Measurements from ENCODE around the gene CASP8AP2.
"Not testable (repeated sequence)": the region's sequence is repeated elsewhere in the genome, so short reads cannot be mapped to it uniquely, and the experiment has no call there.

CASP8AP2 gene

DNA sequence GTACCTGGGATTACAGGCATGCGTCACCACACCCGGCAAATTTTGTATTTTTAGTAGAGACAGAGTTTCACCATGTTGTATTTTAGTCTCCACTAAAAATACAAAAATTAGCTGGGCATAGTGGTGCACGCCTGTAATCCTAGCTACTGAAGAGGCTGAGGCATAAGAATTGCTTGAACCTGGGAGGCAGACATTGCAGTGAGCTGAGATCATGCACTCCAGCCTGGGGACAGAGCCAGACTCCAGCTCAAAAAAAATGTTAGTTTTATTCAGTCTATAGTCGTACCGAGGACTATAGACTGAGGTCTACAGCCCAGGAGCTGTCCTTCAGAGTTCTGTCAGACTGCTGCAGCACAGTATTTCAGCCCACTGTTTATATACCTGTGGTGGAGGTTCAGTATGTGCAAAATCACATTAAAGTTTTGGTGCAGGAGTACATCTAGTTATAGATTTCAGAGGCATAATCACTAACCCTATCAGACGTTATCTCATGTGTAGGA, 3.6 kb upstream of the CASP8AP2 start:
- DNase-seq = no peak

- not testable (repeated sequence) for DNase-seq
Observed at GRCh38 chr6:89828475-89828987, 1.1 kb upstream of the CASP8AP2 start.

DNA sequence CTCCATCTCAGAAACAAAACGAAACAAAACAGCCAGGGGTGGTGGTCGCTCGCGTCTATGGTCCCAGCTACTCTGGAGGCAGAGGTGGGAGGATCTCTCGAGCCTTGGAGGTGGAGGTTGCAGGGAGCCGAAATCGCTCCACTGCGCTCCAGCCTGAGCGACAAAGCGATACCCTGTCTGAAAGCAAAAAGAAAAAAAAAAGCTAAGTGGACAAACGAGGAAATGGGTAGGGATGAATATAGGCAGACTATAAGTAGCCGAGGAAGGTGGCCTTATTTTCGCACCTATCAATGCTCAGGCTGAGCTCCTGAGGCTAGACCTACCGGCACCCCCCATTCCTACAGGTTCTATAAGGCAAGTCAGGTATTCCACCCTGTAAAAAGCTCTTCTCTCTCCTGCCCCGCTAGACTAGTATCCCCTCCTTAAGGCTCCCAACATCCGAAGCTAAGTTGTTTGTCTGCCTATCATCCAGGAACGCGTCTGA, 650 bp upstream of the CASP8AP2 start:
- no peak for DNase-seq

DNA sequence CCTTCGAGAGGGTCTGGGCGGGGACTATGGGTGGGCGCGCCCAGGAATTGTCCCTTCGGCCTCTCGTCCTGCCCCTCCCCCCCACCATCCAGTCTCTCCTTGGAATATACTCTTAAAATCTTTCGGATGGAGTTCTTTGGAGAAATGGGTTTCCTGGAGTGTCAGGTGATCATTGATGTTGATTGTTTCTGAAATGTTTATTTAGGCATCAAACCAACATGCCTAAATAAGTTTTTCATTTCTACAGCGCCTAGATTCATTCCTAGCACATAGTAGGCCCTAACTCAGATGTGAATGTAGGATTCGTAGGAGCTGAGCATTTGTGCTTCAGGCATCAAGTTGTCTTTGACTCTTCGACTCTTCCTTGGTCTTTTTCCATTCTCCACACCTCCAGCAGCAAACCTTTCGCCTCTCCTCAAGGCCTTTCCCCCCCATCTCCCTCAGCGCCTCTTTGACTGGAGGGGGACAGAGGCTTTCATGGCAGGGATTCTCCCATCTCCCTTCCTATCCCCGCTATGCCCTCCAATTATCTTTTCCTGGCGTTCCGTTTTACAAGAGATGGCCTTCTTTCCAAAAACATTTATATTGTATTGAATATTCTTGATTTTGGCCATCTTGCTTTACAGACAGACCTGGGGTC, 610 bp downstream of the CASP8AP2 start:
- DNase-seq = no peak

GRCh38 chr6:89834884-89835792, 5.5 kb downstream of the CASP8AP2 start:
- DNase-seq = no peak

- no peak for DNase-seq
Observed at GRCh38 chr6:89836639-89837222, 7.1 kb downstream of the CASP8AP2 start.

DNA sequence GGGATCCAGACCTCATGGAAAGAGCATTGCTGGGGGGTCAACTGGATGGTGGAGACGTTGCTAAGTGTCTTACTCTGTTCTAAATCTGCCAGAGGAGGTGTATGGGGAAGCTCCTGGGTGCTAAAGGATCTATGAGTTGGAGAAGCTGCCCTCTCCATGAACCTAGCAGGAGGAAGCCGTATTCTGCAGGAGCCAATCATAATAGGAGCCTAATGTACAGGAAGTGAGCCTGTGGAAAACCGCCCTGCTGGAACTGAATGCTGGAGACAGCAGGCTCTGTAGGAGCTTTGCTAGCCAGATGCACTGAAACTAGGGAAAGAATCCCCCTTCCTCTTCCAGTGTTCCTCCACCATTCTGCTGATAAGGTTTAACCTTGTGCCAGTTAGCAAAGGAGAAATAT, 10.9 kb downstream of the CASP8AP2 start:
- no peak for DNase-seq

- no peak for DNase-seq
Observed at GRCh38 chr6:89842228-89842627, 12.5 kb downstream of the CASP8AP2 start.

- no peak for DNase-seq
Observed at GRCh38 chr6:89843070-89843469, 13.4 kb downstream of the CASP8AP2 start.

GRCh38 chr6:89847513-89847912, 17.8 kb downstream of the CASP8AP2 start:
- DNase-seq = not testable (repeated sequence)

DNA sequence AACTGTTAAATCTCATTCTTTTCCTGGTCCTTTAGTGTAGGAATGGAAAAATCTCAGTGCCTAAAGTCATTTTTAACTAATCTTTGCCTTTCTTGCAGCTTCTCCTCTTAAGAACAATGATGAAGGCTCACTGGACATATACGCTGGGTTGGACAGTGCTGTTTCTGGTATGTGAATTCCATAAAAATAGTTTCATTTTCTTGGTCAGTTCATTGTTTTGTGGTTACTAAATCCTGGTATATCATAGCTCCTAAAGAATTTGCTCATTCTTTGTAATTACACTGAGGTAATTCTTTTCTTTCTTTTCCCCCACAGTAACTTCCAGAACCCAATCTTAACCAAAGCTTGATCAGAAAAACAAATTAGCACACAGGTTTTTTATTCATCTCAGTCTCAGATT, 23.4 kb downstream of the CASP8AP2 start:
- DNase-seq = no peak

GRCh38 chr6:89858041-89858440, 28.4 kb downstream of the CASP8AP2 start:
- DNase-seq = no peak

- DNase-seq = no peak
Observed at GRCh38 chr6:89859744-89860143, 30.1 kb downstream of the CASP8AP2 start.

- DNase-seq = no peak
Observed at GRCh38 chr6:89862273-89862672, 32.6 kb downstream of the CASP8AP2 start.

DNA sequence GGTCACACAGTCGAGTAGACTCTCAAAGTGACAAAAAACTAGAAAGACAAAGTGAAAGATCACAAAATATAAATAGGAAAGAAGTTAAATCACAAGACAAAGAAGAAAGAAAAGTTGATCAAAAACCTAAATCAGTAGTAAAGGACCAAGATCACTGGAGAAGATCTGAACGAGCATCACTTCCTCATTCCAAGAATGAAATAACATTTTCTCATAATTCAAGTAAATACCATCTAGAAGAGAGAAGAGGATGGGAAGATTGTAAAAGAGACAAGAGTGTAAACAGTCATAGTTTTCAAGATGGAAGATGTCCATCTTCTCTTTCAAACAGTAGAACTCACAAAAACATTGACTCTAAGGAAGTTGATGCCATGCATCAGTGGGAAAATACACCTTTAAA, 33.0 kb downstream of the CASP8AP2 start:
- DNase-seq = no peak

DNA sequence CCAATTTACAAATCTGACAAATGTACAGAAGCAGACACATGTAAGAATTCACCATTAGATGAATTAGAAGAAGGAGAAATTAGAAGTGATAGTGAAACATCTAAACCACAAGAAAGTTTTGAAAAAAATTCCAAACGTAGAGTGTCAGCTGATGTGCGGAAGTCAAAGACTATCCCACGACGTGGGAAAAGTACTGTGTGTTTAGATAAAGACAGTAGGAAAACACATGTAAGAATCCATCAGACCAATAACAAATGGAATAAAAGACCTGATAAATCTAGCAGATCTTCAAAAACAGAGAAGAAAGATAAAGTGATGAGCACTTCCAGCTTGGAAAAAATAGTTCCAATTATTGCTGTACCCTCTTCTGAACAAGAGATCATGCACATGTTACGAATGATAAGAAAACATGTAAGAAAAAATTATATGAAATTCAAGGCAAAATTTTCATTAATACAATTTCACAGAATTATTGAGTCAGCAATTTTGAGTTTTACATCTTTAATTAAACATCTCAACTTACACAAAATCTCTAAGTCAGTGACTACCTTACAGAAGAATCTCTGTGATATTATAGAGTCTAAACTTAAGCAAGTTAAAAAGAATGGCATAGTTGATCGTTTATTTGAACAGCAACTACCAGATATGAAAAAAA, 36.5 kb downstream of the CASP8AP2 start:
- DNase-seq = no peak

DNA sequence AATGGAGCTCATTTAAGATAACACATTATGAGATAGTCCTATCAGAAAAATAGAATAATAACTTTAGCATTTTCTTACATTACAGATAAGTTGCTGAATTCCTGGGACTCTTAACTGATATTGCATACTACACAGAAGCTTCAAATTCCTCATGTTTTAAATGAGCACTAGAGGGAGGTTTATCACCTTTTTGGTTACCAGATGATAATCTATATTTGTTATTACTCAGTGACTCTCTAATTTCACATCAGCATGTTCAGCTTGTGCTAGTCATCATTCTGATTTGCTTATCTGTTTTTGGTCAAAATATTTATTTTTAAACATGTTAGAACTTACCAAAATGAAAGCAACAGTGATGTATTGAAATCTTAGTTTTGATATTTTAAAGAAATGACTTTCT, 44.0 kb downstream of the CASP8AP2 start:
- DNase-seq = no peak

DNA sequence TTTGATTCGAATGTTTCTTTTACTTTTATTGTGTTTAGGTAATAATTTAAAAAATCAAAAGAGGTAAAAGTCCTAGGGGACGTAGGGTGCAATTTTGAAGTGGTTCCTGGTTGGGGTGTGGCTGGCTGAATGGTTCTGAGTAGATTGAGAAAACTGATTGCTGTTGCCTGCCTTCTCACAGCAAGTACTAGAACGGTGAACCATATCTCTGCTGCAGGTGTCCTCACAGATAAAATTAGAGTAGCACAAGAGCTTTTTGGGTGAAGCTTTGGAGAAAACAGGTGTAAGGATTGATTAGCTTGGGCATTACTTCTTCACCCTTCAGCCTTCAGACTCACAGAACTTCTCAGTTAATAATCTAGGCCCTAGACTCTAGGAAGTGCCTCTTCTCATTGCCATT, 44.8 kb downstream of the CASP8AP2 start:
- DNase-seq = no peak

DNA sequence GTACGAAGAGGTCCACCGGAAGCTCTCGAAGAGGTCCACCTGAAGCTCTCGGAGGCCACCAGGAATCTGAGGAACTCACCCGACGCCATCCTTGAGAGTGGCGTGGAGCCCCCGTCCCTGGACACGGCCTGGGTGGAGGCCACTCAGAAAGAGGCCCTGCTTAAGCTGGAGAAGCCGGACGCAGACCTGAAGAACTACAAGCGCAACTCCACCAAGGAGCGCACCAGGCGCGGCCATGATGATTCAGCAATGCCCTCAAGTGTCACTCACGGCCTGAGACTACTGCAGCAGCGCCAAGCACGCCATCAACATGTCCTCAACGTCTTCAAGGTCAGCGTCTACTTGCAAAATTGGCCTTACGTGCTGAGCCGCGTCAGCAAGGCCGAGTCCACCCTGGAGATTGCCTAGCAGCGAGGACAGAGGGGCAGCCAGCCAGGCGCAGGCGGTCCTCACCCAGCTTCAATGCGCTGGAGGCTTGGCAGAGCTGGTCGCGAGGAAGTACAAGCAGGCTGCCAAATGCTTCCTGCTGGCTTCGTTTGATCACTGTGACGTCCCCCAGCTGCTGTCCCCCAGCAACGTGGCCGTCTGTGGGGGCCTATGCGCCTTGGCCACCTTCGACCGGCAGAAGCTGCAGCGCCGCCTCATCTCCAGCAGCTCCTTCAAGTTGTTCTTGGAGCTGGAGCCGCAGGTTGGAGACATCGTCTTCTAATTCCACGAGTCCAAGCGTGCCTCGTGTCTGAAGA, 56.9 kb downstream of the CASP8AP2 start:
- no peak for DNase-seq

DNA sequence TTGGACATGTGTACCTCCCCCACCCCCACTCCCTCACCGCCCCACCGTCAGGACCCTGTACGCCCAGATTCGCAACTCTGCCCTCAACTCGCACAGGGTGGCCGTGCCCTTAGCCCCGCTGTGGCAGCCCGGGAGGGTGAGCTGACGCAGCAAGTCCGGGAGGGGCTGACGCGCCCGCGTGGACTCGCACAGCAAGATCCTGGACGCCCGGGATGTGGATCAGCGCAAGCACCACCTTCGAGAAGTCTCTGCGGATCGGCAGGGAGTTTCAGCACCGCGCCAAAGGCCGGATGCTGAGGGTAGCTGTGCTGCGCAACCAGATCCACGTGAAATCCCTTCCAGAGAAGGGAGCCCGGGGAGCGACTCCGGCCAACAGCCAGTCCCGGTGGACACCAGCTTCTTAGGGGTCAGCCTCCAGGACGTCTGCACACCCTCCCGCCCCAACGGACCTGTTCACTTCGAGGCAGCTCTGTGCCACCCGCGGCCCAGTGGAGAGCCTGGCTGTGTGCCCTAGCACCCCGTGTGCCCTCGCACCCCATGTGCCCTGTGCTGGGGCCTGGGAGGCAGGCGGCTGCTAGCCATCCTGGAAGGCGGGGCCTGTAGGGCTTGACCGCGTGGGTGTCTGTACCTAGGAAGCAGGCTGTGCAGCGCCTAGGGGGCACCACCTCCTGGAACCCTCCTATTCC, 57.9 kb downstream of the CASP8AP2 start:
- no peak for DNase-seq

DNA sequence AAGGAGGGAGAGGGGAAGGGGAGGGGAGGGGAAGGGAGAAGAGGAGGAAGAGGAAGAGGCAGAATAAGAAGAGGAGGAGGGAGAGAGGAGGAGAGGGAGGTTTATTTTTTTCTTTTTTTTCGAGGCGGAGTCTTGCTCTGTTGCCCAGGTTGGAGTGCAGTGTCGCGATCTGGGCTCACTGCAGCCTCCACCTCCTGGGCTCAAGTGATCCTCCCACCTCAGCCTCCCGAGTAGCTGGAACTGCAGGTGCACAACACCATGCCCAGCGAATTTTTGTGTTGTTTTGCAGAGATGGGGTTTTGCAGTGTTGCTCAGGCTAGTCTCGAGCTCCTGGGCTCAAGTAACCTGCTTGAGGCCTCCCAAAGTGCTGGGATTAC, 58.4 kb downstream of the CASP8AP2 start:
- DNase-seq = no peak

DNA sequence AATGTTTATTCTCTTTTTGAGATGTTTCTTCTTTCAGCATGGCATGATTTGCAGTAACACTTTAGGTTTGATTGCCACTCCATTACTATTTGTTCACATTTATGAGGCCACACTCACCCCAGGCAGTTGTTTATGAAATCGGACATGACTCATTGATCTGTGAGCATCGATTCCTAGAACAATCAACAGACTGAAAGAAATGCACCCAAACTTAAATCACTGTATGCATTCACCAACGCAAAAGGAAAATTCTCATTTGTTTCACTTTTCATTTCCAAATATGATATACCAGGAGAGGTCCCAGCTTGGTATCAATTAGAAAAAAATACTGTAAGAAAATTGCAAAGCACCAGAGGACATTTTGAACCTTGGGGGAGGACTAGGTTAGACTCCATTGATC, 59.2 kb downstream of the CASP8AP2 start:
- no peak for DNase-seq
